GM19238 (cell line): ENCODE results near the gene STK17B.
"Not testable (repeated sequence)": the region's sequence is repeated elsewhere in the genome, so short reads cannot be mapped to it uniquely, and the experiment has no call there.

Experiments
- DNase-seq: peaks from one replicate; pipeline ENCODE4 v3.0.0; 2011; ENCODE audit warnings: low spot score; ENCODE audit not compliant: insufficient read length

Gene STK17B

GRCh38 chr2:196171248-196171871 is at the start of gene STK17B:
TSS of gene STK17B (minus strand) at chr2:196171578. CDS start at chr2:196163383, 8,195 bp downstream.
- peak; percentile 87 for DNase-seq

- no peak for DNase-seq
These were observed 49.3 kb upstream of the STK17B start for GRCh38 chr2:196220671-196221070.

- DNase-seq, result no peak
These were observed 48.3 kb upstream of the STK17B start for GRCh38 chr2:196219671-196220070.

GRCh38 chr2:196218106-196218505 is 46.7 kb upstream of the STK17B start:
- DNase-seq, result no peak

GRCh38 chr2:196217116-196217515 is 45.7 kb upstream of the STK17B start:
- no peak for DNase-seq

- DNase-seq, result no peak
These were observed 44.0 kb upstream of the STK17B start for GRCh38 chr2:196215376-196215775.

GRCh38 chr2:196214156-196214555 is 42.8 kb upstream of the STK17B start:
- no peak for DNase-seq

GRCh38 chr2:196213252-196213980 is 42.0 kb upstream of the STK17B start:
- no peak for DNase-seq

- DNase-seq, result no peak
These were observed 37.5 kb upstream of the STK17B start for GRCh38 chr2:196208915-196209314.

- DNase-seq, result no peak
These were observed 35.4 kb upstream of the STK17B start for GRCh38 chr2:196206804-196207203.

- DNase-seq, result no peak
These were observed 34.6 kb upstream of the STK17B start for GRCh38 chr2:196205881-196206435.

- no peak for DNase-seq
These were observed 33.8 kb upstream of the STK17B start for GRCh38 chr2:196205011-196205766.

GRCh38 chr2:196201229-196202009 is 30.0 kb upstream of the STK17B start:
- no peak for DNase-seq

- peak; percentile 19 for DNase-seq
These were observed 29.2 kb upstream of the STK17B start for GRCh38 chr2:196200557-196200956.

GRCh38 chr2:196195758-196196157 is 24.4 kb upstream of the STK17B start:
- no peak for DNase-seq

- DNase-seq, result no peak
These were observed 23.9 kb upstream of the STK17B start for GRCh38 chr2:196195302-196195701.

GRCh38 chr2:196191541-196191940 is 20.2 kb upstream of the STK17B start:
- no peak for DNase-seq

- DNase-seq, result no peak
These were observed 16.6 kb upstream of the STK17B start for GRCh38 chr2:196187898-196188458.

- not testable (repeated sequence) for DNase-seq
These were observed 15.9 kb upstream of the STK17B start for GRCh38 chr2:196187175-196187700.

- no peak for DNase-seq
These were observed 15.0 kb upstream of the STK17B start for GRCh38 chr2:196186266-196186980.
